Duodenal mucosa (tissue), 2 donors: Measurements from ENCODE around the gene PRM3.

ENCODE experiments used
- H3K27ac ChIP-seq: one replicate; pipeline ENCODE4 v1.7.0; 2013; ENCODE audit warnings: low read depth, low read length
- H3K27me3 ChIP-seq, 2 donors: one replicate each; pipeline ENCODE4 v1.7.0; 2013; ENCODE audit warnings: low read length in 2 of 2, control low read depth in 1 of 2; ENCODE audit not compliant: insufficient read depth in 2 of 2, control insufficient read depth in 1 of 2
- H3K36me3 ChIP-seq, 2 donors: one replicate each; pipeline ENCODE4 v1.7.0; 2013; ENCODE audit warnings: low read length in 2 of 2, control low read depth in 1 of 2; ENCODE audit not compliant: insufficient read depth in 2 of 2, control insufficient read depth in 1 of 2
- H3K4me1 ChIP-seq, 2 donors: one replicate each; pipeline ENCODE4 v1.7.0; 2013; ENCODE audit warnings: low read length in 2 of 2, control low read depth in 1 of 2; ENCODE audit not compliant: insufficient read depth in 2 of 2, control insufficient read depth in 1 of 2
- H3K4me3 ChIP-seq, 2 donors: one replicate each; pipeline ENCODE4 v1.7.0; 2013; ENCODE audit warnings: low read length in 2 of 2, low read depth in 1 of 2
- H3K9ac ChIP-seq, 2 donors: one replicate each; pipeline ENCODE4 v1.7.0; 2013; ENCODE audit warnings: low read length in 2 of 2, low read depth in 1 of 2
- H3K9me3 ChIP-seq, 2 donors: one replicate each; pipeline ENCODE4 v1.7.0; 2013; ENCODE audit warnings: low read length in 2 of 2, control low read depth in 1 of 2; ENCODE audit not compliant: control insufficient read depth in 1 of 2

PRM3 gene

DNA sequence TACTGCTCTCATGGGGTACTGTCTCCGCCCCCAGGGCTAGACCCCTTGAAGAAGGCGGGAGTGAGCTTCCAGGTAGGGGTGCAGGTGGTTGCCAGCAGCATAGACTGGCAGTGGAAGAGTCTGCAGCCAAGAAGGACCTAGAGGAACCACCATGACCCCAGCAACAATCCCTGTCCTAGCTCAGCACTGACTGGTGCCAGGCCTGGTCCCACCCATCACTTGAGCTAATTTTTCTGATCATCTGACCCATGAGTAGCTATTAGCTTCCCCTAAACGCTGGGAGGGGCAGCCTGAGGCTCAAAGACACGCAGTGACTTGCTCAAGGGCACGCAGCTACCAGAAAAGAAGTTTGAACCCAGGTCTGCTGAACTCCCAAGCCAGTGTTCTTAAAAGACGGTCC lies 945 bp downstream of the PRM3 start:
- no peak overlapping the region for H3K27ac ChIP-seq
- no peak overlapping the region for H3K4me3 ChIP-seq
- H3K27me3 ChIP-seq = no peaks in the 10 kb centered on the region
- no peaks in the 10 kb centered on the region for H3K36me3 ChIP-seq
- H3K9me3 ChIP-seq = no peaks in the 10 kb centered on the region
- no peaks in the 10 kb centered on the region for H3K4me1 ChIP-seq
- H3K9ac ChIP-seq = no peak overlapping the region

DNA sequence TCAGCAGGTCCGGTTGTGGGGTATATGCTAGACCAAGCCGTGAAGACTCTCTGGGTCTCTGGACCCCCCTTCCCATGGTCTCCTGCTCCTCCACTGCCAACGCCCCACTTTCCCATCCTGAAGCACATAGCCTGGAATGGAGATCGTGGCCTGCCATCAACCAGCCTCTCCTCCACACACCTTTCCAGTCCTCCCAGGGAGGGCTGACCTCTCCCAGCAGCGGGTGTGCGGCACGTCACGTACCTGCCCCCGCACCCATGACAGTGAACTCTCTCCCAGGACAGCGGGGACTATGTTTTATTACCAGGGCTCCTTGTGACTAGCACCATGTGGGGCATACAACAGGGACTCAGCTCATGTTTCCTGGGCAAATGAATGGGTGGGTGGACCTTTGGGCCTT lies 1.8 kb downstream of the PRM3 start:
- H3K9ac ChIP-seq = no peak overlapping the region
- H3K27me3 ChIP-seq = no peaks in the 10 kb centered on the region
- no peak overlapping the region for H3K4me3 ChIP-seq
- H3K27ac ChIP-seq = no peak overlapping the region
- no peaks in the 10 kb centered on the region for H3K36me3 ChIP-seq
- H3K4me1 ChIP-seq = no peaks in the 10 kb centered on the region
- H3K9me3 ChIP-seq = no peaks in the 10 kb centered on the region

DNA sequence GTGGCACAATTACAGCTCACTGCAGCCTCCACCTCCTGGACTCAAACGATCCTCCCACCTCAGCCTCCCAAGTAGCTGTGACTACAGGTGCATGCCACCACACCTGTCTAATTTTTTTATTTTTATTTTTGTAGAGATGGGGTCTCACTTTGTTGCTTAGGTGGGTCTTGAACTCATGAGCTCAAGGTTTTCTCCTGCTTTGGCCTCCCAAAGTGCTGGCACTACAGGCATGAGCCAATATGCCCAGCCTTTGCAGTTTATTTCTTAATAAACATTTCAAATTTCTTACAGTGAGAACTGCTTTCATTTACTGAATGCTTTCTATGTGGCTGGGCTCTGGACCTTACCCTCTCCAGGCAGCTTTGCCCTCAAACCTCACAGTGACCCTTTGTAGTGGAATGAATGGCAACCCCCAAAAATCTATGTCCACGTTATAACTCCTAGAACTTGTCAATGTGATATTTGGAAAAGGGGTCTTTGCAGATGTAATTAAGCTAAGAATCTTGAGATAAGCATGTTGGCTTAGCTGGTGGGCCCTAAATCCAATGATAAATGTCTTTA lies 2.7 kb downstream of the PRM3 start:
- no peaks in the 10 kb centered on the region for H3K36me3 ChIP-seq
- H3K4me3 ChIP-seq = no peak overlapping the region
- H3K27ac ChIP-seq = no peak overlapping the region
- peaks cover 0 to under 1% of the 10 kb centered on the region in 2 donors for H3K4me1 ChIP-seq
- no peaks in the 10 kb centered on the region for H3K27me3 ChIP-seq
- H3K9me3 ChIP-seq = no peaks in the 10 kb centered on the region
- no peak overlapping the region for H3K9ac ChIP-seq

DNA sequence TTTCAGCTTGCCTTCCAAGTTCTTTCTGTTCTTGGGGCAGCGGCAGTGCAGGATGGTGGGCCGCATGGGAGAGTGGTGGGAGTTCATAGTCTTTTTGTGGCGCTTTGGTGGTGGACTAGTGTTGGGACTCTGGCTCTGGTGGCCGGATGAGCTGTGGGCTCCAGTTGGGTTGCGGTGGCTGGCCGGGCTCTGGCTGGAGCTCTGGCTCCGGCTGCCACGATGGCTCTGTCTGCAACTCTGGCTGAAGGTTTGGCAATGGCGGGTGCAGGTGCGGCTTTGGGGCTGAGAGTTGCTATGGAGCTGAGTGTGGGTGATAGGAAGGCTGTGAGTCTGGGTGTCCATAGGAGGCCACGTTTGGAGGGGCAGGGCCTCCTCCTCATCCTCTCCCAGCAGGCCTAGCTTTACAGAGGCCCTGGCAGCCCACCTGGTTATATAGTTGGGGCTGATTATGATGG lies 4.5 kb downstream of the PRM3 start, which contains the start of gene TNP2:
Gene TNP2 (minus strand): TSS at position 405 of the 455 bp plus-strand sequence. CDS start 63 bp downstream, at position 342.
- peaks cover 6 to 11% of the 10 kb centered on the region in 2 donors for H3K4me1 ChIP-seq
- no peaks in the 10 kb centered on the region for H3K27me3 ChIP-seq
- H3K27ac ChIP-seq = no peak within 1 kb of the TSS
- H3K9ac ChIP-seq = no peak within 1 kb of the TSS
- no peak within 1 kb of the TSS for H3K4me3 ChIP-seq
- no peaks in the 10 kb centered on the region for H3K9me3 ChIP-seq
- H3K36me3 ChIP-seq = no peaks in the 10 kb centered on the region

DNA sequence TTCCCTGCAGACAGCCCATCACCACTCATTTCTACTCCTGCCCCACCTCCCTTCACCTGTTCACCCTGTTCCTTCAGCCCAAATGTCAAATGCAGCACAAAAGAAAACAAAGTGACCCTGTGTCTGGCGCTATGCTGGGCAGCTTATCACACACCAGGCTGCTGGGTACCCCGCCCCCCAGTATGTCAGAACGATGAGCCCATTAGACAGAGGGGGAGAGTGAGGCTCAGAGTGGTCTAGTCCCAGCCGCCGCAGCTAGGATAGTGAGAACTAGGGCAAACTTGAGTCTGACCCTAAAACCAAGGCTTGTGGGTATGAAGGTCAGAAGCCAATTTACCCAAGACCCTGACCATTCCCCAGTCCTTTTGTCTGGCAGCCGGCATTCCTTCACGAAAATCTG lies 8.3 kb downstream of the PRM3 start:
- Histone ChIP-seq H3K36me3 (no peaks in the 10 kb centered on the region), H3K4me3 (no peak overlapping the region), H3K9ac (no peak overlapping the region), H3K9me3 (no peaks in the 10 kb centered on the region), H3K27ac (no peak overlapping the region), H3K4me1 (peaks cover 10 to 21% of the 10 kb centered on the region in 2 donors), H3K27me3 (no peaks in the 10 kb centered on the region)

DNA sequence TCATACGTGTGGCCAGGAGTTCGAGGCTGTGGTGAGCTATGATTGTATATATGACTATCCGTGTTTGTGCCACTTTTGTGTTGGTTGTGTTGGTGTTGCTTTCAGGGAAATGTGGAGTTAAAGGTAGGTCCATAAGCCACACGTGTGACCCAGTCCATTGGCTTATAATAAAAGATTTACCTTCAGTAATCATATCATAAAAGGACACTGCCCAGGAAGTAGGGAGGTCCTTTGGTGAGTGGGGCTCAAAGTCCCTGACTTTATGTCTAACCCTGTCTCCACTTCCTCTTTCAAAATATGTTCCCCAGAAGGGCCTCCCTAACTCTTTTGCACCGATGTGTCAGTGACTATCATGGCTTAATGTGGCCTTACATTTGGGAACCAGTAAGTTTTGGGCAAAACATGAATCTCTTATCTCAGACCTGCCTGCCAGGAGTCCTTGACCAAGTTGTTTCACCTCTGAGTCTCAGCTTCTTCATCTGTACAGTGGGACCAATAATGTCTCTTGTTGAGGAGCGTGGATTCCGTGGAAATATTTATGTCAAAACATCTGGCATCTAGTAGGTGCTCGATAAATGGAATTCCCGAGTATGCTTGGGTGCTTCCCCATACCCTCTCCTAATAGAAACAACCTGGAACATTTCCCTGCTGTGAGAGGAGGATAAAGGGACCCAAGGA lies 9.1 kb downstream of the PRM3 start:
- Histone ChIP-seq H3K4me3 (no peak overlapping the region), H3K36me3 (no peaks in the 10 kb centered on the region), H3K9me3 (no peaks in the 10 kb centered on the region), H3K27me3 (no peaks in the 10 kb centered on the region), H3K4me1 (peaks cover 13 to 24% of the 10 kb centered on the region in 2 donors), H3K27ac (no peak overlapping the region), H3K9ac (no peak overlapping the region)

DNA sequence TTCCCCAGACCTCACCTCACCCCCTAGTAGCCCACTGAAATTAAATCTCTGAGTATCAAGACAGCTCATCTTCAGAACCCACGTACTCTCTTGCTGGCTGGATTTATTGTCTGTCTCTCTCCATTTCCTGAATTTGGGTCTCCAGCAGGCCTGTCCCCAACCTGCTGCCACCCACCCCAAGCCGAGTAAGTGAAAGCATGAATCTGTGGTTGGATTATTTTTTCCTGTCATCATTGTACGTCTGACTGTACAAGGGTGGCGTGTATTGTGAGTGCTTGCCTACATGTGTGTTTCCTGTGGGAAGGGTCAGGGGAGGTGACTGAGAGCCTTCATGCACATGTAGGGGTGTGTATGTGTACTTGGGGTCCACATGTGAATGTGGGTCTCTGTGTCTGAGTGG lies 9.7 kb downstream of the PRM3 start:
- Histone ChIP-seq H3K4me1 (peaks cover 18 to 30% of the 10 kb centered on the region in 2 donors), H3K4me3 (no peak overlapping the region), H3K27me3 (no peaks in the 10 kb centered on the region), H3K9me3 (no peaks in the 10 kb centered on the region), H3K27ac (no peak overlapping the region), H3K9ac (no peak overlapping the region), H3K36me3 (no peaks in the 10 kb centered on the region)

DNA sequence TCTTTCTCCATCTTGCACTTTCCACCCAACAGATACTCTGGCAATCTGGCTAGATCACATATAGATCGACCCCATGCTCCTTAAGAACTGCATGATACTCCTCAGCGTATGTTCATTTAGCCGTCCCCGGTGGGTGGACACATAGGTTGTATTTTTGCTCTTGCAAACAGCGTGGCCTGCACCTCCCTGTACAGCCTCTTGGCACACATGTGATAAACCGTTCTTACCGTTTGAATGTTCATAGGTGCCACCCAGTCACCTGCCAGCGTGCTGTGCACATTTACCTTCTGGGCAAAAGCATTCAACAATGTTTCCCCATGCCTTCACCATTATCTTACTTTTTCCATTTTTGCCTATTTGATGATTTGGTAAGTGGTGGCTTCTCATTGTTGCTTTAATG lies 10.5 kb downstream of the PRM3 start:
- H3K4me3 ChIP-seq = no peak overlapping the region
- no peaks in the 10 kb centered on the region for H3K36me3 ChIP-seq
- peaks cover 22 to 37% of the 10 kb centered on the region in 2 donors for H3K4me1 ChIP-seq
- H3K27me3 ChIP-seq = no peaks in the 10 kb centered on the region
- H3K9ac ChIP-seq = no peak overlapping the region
- no peak overlapping the region for H3K27ac ChIP-seq
- H3K9me3 ChIP-seq = no peaks in the 10 kb centered on the region

DNA sequence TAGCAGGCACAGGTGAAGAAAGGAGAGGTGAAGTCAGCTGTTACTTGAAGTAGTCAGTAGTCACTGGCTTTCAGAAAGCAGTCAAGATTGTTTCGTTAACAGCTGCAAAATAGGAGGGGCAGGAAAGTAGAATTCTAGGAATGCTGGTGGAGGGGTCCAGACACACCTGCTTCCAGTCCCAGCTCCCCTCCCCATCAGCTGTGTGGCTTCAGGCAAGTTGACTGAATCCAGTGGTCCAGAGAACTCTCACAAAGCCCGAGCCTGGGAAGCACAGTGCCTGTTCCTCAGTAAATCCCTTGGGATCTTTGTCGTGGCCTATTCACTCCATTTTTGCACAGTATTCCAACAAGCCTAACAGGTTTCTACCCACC lies 12.8 kb downstream of the PRM3 start:
- H3K9me3 ChIP-seq = no peaks in the 10 kb centered on the region
- no peak overlapping the region for H3K27ac ChIP-seq
- no peak overlapping the region for H3K9ac ChIP-seq
- H3K27me3 ChIP-seq = no peaks in the 10 kb centered on the region
- H3K36me3 ChIP-seq = no peaks in the 10 kb centered on the region
- H3K4me1 ChIP-seq = peaks cover 31 to 45% of the 10 kb centered on the region in 2 donors
- H3K4me3 ChIP-seq = no peak overlapping the region

DNA sequence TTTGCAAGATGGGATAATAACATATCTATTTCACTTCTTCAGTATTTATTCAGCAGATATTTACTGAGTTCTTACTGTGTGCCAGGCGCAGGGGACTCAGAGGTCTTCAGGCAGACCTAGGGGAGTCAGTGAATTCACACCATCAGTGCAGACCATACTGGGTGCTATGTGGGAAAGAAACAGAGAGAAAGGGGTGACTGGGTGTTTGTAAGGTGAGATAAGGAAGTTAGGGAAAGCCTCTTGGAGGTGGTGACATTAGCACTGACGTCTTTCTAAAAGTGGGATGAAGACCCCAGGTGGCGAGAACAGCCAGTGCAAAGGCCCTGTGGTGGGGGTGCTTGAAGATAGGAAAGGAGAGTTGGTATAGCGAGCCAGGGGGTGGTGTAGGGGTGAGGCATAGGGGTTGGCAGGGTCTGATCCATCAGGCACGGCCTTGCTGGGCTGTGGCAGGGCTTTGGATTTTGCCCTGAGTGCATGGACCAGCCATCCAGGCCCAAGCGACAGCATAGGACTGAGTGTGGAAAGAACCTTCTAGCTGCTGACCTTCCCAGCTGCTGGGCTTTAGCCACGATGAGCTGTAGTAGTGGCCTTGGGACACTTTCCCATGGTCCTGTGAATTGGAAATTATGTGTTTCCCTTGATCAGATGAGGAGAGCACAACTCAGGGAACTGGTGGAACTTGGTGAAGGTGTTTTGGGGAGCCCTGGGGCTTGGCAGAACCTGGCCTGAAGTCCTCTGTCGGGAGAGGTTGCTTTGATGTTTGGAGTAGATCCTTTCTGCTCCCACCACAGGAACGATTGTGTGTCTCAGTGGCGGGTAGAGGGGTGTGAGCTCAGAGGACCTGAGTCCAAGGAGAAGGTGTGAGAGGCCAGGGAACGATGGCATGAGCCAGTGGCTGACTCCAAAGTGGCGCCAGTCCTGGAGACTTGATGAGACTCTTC lies 13.5 kb downstream of the PRM3 start:
- Histone ChIP-seq H3K9ac (no peak overlapping the region), H3K27ac (no peak overlapping the region), H3K27me3 (no peaks in the 10 kb centered on the region), H3K4me1 (peaks cover 27 to 41% of the 10 kb centered on the region in 2 donors), H3K36me3 (no peaks in the 10 kb centered on the region), H3K4me3 (peak overlapping the region in 1 of 2 donors; percentile 70), H3K9me3 (no peaks in the 10 kb centered on the region)
